Thoracic aorta (tissue), 2 donors: ENCODE data around the gene ZC3H12C. TPM values are rescaled to one million over a fixed set of nuclear protein-coding genes. Genes with fewer than 3 reads are reported as not detected.
"Not testable (repeated sequence)": the region's sequence is repeated elsewhere in the genome, so short reads cannot be mapped to it uniquely, and the experiment has no call there.

ENCODE experiments used
- ATAC-seq: fragments of 150-250 bp; one replicate; pipeline ENCODE4 v1.8.0; 2017; ENCODE audit warnings: low read depth; ENCODE audit not compliant: insufficient number of reproducible peaks, low FRiP score
- DNase-seq: peaks from one replicate; pipeline ENCODE4 v3.0.0-alpha.2; 2020; ENCODE audit warnings: low spot score
- H3K27ac ChIP-seq, 2 donors: fragments of 200-600 bp; sonication (generic); 1 replicate in 1 of 2; 2 replicates in 1 of 2; pipeline ENCODE4 v1.5.1; 2016; ENCODE audit warnings: mild to moderate bottlenecking in 2 of 2, moderate library complexity in 2 of 2
- H3K27me3 ChIP-seq: fragments of 200-600 bp; sonication (generic); replicated peaks from 2 replicates; pipeline ENCODE4 v1.6.0; 2016; ENCODE audit warnings: mild to moderate bottlenecking; ENCODE audit not compliant: insufficient read depth
- H3K36me3 ChIP-seq: fragments of 200-600 bp; sonication (generic); one replicate; pipeline ENCODE4 v1.5.1; 2016
- H3K4me1 ChIP-seq, 2 donors: fragments of 200-600 bp; sonication (generic); 1 replicate in 1 of 2; 2 replicates in 1 of 2; pipeline versions ENCODE4 v1.5.1 to v1.6.0; 2016; ENCODE audit warnings: low read depth in 2 of 2, mild to moderate bottlenecking in 1 of 2; ENCODE audit not compliant: control insufficient read depth in 1 of 2
- H3K4me3 ChIP-seq: fragments of 200-600 bp; sonication (generic); 2 replicates; pipeline ENCODE4 v1.5.1; 2016; ENCODE audit warnings: mild to moderate bottlenecking
- H3K9me3 ChIP-seq: fragments of 200-600 bp; sonication (generic); 2 replicates; pipeline ENCODE4 v1.5.1; 2016
- CTCF ChIP-seq: fragments of 200-600 bp; sonication (generic); IDR thresholded peaks from one replicate; pipeline ENCODE4 v1.5.1; 2019; ENCODE audit warnings: antibody characterized with exemption
- total RNA-seq, 2 donors: library from RNA; depleted of rRNA; stranded (reverse); fragments of >200 nt; gene quantifications; one replicate each; pipeline versions ENCODE4 v1.1.0 to v1.2.3, GENCODE V29; 2016

The ZC3H12C gene
- total RNA-seq, 2 donors from 2014 or later, result 13.6 to 13.7 TPM

GRCh38 chr11:110187731-110188130 is 94.5 kb downstream of the ZC3H12C start:
- Histone ChIP-seq H3K4me3 (no peak overlapping the region), H3K27me3 (no peaks in the 10 kb centered on the region), H3K27ac (no peak overlapping the region), H3K36me3 (no peaks in the 10 kb centered on the region), H3K9me3 (no peaks in the 10 kb centered on the region), H3K4me1 (peaks cover 3 to 15% of the 10 kb centered on the region in 2 donors)
- TF ChIP-seq CTCF, result no peak
- DNase-seq, result no peak
- no peak for ATAC-seq

GRCh38 chr11:110190885-110191284 is 97.7 kb downstream of the ZC3H12C start:
- ATAC-seq, result no peak
- DNase-seq, result no peak
- no peak for TF ChIP-seq CTCF
- Histone ChIP-seq H3K9me3 (no peaks in the 10 kb centered on the region), H3K27me3 (no peaks in the 10 kb centered on the region), H3K4me3 (no peak overlapping the region), H3K27ac (no peak overlapping the region), H3K4me1 (peaks cover 0 to 3% of the 10 kb centered on the region in 2 donors), H3K36me3 (no peaks in the 10 kb centered on the region)

DNA sequence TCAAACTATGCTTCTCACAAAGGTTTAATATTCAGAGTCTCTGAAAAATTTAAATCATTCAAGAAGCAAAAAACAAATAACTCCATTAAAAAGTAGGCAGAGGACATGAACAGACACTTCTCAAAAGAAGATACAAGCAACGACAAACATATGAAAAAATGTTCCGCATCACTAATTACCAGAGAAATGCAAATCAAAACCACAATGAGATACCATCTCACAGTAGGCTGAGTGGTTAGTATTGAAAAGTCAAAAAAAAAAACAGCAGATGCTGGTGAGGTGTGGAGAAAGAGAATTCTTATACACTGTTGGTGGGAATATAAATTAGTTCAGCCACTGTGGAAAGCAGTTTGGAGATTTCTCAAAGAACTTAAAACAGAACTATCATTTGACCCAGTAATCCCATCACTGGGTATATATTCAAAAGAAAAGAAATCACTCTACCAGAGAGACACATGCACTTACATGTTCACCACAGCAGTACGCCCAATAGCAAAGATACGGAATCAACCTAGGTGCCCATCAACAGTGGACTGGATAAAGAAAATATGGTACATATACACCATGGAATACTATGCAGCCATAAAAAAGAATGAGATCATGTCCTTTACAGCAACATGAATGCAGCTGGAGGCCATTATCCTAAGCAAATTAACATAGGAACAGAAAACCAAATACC is 99.6 kb downstream of the ZC3H12C start:
- H3K4me1 ChIP-seq, H3K27ac ChIP-seq, H3K4me3 ChIP-seq, DNase-seq, H3K36me3 ChIP-seq, ATAC-seq, H3K9me3 ChIP-seq, H3K27me3 ChIP-seq: not testable (repeated sequence)

DNA sequence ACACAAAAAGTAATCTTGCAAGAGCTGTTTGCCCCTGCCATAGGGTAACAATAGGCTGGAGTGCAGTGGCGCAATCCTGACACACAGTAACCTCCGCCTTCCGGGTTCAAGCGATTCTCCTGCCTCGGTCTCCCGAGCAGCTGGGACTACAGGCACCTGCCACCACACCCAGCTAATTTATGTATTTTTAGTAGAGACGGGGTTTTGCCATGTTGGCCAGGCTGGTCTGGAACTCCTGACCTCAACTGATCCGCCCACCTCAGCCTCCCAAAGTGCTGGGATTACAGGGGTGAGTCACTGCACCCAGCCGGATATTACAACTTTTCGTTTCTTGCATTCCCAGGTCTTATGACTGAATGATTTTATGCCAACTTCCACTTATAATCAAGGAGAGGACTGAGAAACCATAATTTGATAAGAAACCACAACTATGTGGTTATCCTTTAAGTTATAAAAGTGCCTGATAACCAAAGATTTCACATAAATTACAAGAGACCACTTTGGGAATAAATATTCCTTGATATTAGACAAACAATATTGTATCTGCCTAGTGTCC is 101.1 kb downstream of the ZC3H12C start:
- not testable (repeated sequence) for H3K27ac ChIP-seq, H3K36me3 ChIP-seq, H3K9me3 ChIP-seq, H3K4me1 ChIP-seq, DNase-seq, H3K27me3 ChIP-seq, H3K4me3 ChIP-seq, ATAC-seq

- ATAC-seq (no peak), DNase-seq (no peak)
- Histone ChIP-seq H3K36me3 (no peaks in the 10 kb centered on the region), H3K4me1 (no peaks in the 10 kb centered on the region), H3K27me3 (no peaks in the 10 kb centered on the region), H3K9me3 (no peaks in the 10 kb centered on the region), H3K4me3 (no peak overlapping the region), H3K27ac (no peak overlapping the region)
- TF ChIP-seq CTCF, result no peak
Observed at GRCh38 chr11:110196241-110196754, 103.1 kb downstream of the ZC3H12C start.

DNA sequence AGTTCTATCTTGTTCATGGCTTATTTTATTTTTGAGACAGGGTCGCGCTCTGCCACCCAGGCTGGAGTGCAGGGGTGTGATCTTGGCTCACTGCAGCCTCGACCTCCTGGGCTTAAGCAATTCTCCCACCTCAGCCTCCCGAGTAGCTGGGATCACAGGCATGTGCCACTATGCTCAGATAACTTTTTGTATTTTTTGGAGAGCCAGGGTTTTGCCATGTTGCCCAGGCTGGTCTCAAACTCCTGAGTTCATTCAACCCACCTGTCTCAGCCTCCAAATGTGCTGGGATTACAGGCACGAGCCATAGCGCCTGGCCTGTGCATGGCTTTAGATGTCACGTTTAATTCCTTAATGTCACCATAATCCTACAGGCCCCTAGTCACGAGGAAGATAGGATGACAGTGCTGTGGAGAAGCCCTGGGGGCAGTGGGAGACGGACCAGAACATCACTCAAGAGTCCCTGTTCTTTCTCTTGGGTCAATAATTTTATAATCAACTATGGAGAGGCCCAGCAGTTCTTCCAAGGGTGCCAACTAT is 103.8 kb downstream of the ZC3H12C start:
- DNase-seq, result no peak
- no peaks in the 10 kb centered on the region for H3K27me3 ChIP-seq
- no peak overlapping the region for H3K27ac ChIP-seq
- no peaks in the 10 kb centered on the region for H3K36me3 ChIP-seq
- H3K4me3 ChIP-seq, result no peak overlapping the region
- TF ChIP-seq CTCF, result no peak
- no peak for ATAC-seq
- H3K4me1 ChIP-seq, result no peaks in the 10 kb centered on the region
- H3K9me3 ChIP-seq, result no peaks in the 10 kb centered on the region
